Activated T-helper 1 cell treated with anti-CD3 and anti-CD28 coated beads, Interleukin-12 subunit alpha, Interleukin-12 subunit beta, Interleukin-2, Interleukin-4 antibody, amounts not matched to agents 30 ng/mL and 10 ng/mL and 1 ng/mL, durations not matched to agents 14 hours and 24 hours and 36 hours (primary cell): ENCODE results near the gene NFATC4. TPM values are rescaled to one million over a fixed set of nuclear protein-coding genes. Genes with fewer than 3 reads are reported as not detected.

Source experiments
- DNase-seq: peaks from one replicate; pipeline ENCODE4 v3.0.0; 2021; ENCODE audit warnings: low spot score
- H3K27ac Mint-ChIP-seq: one replicate; pipeline ENCODE4 v1.8.0; 2021; ENCODE audit warnings: mild to moderate bottlenecking, mixed read lengths
- H3K27me3 Mint-ChIP-seq: one replicate; pipeline ENCODE4 v1.8.0; 2022; ENCODE audit warnings: mild to moderate bottlenecking, moderate library complexity, mixed read lengths; ENCODE audit not compliant: insufficient read depth
- H3K36me3 Mint-ChIP-seq: one replicate; pipeline ENCODE4 v1.8.0; 2021; ENCODE audit warnings: low read depth, mixed read lengths
- H3K4me1 Mint-ChIP-seq: one replicate; pipeline ENCODE4 v1.8.0; 2021; ENCODE audit warnings: low read depth, mixed read lengths
- H3K4me3 Mint-ChIP-seq: one replicate; pipeline ENCODE4 v1.8.0; 2021; ENCODE audit warnings: mild to moderate bottlenecking, moderate library complexity, mixed read lengths
- H3K9me3 Mint-ChIP-seq: one replicate; pipeline ENCODE4 v1.8.0; 2021; ENCODE audit warnings: mixed read lengths
- intact Hi-C: fragments of 100-400 bp; cut with micrococcal nuclease; formaldehyde crosslinking; loops from one replicate; pipeline ENCODE4 v1.15.1; 2024
- total RNA-seq: library from RNA; stranded (reverse); gene quantifications from 2 replicates; pipeline ENCODE4 v1.2.3, GENCODE V29; 2022

Gene NFATC4
- total RNA-seq, 1 donor from 2014 or later, result not detected

DNA sequence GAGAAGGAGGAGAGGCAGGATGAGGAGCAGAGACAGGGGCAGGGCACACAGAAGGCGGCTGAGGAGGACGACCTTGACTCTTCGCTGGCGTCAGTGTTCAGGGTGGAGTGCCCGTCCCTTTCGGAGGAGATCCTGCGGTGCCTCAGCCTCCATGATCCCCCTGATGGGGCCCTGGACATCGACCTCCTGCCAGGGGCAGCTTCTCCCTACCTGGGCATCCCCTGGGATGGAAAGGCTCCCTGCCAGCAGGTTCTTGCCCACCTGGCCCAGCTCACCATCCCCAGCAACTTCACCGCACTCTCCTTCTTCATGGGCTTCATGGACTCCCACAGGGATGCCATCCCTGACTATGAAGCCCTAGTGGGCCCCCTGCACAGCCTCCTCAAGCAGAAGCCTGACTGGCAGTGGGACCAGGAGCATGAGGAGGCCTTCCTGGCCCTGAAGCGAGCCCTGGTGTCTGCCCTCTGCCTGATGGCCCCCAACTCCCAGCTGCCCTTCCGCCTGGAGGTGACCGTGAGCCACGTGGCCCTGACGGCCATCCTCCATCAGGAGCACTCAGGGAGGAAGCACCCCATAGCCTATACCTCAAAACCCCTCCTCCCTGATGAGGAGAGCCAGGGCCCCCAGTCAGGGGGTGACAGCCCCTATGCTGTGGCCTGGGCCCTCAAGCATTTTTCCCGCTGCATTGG, 46.9 kb downstream of the NFATC4 start:
- Mint-ChIP-seq H3K9me3 (no peaks in the 10 kb centered on the region), H3K36me3 (no peaks in the 10 kb centered on the region), H3K4me1 (no peaks in the 10 kb centered on the region), H3K4me3 (no peak overlapping the region), H3K27ac (no peak overlapping the region), H3K27me3 (peaks cover 4% of the 10 kb centered on the region)
- intact Hi-C loops, result no loop called here
- DNase-seq, result no peak

DNA sequence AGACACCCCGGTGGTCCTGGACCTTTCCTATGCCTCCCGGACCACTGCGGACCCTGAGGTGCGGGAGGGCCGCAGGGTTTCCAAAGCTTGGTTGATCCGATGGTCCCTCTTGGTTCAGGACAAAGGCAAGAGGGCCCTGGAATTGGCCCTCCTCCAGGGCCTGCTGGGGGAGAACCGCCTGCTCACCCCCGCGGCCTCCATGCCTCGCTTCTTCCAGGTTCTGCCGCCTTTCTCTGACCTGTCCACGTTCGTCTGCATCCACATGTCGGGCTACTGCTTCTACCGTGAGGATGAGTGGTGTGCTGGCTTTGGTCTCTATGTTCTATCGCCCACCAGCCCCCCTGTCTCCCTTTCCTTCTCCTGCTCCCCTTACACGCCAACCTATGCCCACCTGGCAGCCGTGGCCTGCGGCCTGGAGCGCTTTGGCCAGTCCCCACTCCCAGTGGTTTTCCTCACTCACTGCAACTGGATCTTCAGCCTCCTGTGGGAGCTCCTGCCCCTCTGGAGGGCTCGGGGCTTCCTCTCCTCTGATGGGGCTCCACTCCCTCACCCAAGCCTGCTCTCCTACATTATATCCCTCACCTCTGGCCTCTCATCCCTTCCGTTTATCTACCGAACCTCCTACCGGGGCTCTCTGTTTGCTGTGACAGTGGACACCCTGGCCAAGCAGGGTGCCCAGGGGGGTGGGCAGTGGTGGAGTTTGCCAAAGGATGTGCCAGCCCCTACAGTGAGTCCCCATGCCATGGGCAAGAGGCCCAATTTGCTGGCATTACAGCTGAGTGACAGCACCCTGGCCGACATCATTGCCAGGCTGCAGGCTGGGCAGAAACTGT, 47.7 kb downstream of the NFATC4 start:
- Mint-ChIP-seq H3K4me1 (no peaks in the 10 kb centered on the region), H3K27ac (no peak overlapping the region), H3K36me3 (no peaks in the 10 kb centered on the region), H3K4me3 (no peak overlapping the region), H3K27me3 (peaks cover 6% of the 10 kb centered on the region), H3K9me3 (no peaks in the 10 kb centered on the region)
- DNase-seq, result no peak
- intact Hi-C loops, result no loop called here

DNA sequence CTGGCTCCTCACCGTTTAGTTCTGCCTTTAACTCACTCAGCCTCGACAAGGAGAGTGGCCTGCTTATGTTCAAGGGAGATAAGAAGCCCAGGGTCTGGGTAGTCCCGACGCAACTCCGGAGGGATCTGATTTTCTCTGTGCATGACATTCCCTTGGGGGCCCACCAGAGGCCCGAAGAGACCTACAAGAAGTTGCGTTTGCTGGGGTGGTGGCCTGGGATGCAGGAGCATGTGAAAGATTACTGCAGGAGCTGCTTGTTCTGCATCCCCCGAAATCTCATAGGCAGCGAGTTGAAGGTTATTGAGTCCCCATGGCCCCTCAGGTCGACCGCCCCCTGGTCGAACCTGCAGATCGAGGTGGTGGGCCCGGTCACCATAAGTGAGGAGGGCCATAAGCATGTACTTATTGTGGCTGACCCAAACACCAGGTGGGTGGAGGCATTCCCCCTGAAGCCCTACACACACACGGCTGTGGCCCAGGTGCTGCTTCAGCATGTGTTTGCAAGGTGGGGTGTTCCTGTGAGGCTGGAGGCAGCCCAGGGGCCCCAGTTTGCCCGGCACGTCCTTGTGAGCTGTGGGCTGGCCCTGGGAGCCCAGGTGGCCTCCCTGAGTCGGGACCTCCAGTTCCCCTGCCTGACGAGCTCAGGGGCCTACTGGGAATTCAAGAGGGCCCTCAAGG, 48.4 kb downstream of the NFATC4 start:
- no peak overlapping the region for H3K27ac Mint-ChIP-seq
- H3K4me1 Mint-ChIP-seq, result no peaks in the 10 kb centered on the region
- no peak overlapping the region for H3K4me3 Mint-ChIP-seq
- intact Hi-C loops, result no loop called here
- no peak for DNase-seq
- peaks cover 6% of the 10 kb centered on the region for H3K27me3 Mint-ChIP-seq
- H3K36me3 Mint-ChIP-seq, result no peaks in the 10 kb centered on the region
- H3K9me3 Mint-ChIP-seq, result no peaks in the 10 kb centered on the region

DNA sequence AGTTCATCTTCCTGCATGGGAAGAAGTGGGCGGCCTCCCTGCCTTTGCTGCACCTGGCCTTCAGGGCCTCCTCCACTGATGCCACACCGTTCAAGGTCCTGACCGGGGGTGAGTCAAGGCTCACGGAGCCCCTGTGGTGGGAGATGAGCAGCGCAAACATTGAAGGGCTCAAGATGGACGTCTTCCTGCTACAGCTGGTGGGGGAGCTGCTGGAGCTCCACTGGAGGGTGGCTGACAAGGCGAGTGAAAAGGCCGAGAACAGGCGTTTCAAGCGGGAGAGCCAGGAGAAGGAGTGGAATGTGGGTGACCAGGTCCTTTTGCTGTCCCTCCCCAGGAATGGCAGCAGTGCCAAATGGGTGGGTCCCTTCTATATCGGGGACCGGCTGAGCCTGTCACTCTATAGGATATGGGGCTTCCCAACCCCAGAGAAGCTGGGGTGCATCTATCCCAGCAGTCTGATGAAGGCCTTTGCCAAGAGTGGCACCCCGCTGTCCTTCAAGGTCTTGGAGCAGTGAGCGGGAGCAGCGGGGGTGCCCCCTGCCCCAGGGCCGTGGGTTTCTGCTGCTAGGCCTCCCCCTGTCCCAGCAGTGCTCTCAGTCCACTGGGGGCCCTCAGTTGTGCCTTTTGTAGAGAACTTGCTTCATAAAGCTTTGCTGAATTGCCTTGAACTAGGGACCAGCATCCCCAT, 49.1 kb downstream of the NFATC4 start:
- H3K27me3 Mint-ChIP-seq, result peaks cover 6% of the 10 kb centered on the region
- intact Hi-C loops, result no loop called here
- H3K27ac Mint-ChIP-seq, result no peak overlapping the region
- H3K4me3 Mint-ChIP-seq, result no peak overlapping the region
- no peaks in the 10 kb centered on the region for H3K9me3 Mint-ChIP-seq
- no peaks in the 10 kb centered on the region for H3K4me1 Mint-ChIP-seq
- H3K36me3 Mint-ChIP-seq, result no peaks in the 10 kb centered on the region
- DNase-seq, result no peak

DNA sequence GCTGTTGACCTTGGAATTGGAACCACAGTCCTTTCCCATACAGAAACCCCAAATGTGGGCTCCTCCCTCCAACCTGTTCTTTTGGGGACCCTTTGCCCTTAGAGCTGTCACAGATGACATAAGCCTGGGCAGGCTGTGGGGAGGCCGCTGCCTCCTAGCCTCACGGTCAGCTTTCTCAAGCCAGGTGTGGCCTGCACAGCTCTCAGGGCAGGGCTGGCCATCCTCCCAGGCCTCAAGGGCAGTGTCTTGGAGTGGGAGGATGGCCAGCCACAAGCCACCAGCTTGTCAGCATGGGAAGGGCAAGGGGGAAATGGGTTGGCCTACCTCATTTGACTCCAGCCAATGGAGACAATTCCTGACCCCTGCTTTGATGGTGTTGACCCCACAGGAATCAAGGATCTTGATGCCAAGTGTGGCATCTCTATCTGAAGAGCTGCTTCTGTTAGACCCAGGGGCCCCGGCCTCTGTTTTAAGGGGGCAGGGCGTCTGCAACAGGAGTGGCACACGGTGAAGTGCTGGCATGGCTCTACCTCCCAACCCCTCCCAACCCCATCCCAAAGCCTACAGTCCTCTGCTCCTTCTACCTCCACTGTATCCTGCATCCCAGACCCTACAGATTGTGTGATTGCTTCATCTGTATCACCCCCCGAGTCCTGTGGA, 50.0 kb downstream of the NFATC4 start:
- H3K27ac Mint-ChIP-seq, result no peak overlapping the region
- H3K9me3 Mint-ChIP-seq, result no peaks in the 10 kb centered on the region
- no peaks in the 10 kb centered on the region for H3K36me3 Mint-ChIP-seq
- intact Hi-C loops, result no loop called here
- peaks cover 6% of the 10 kb centered on the region for H3K27me3 Mint-ChIP-seq
- no peak for DNase-seq
- no peaks in the 10 kb centered on the region for H3K4me1 Mint-ChIP-seq
- H3K4me3 Mint-ChIP-seq, result no peak overlapping the region

DNA sequence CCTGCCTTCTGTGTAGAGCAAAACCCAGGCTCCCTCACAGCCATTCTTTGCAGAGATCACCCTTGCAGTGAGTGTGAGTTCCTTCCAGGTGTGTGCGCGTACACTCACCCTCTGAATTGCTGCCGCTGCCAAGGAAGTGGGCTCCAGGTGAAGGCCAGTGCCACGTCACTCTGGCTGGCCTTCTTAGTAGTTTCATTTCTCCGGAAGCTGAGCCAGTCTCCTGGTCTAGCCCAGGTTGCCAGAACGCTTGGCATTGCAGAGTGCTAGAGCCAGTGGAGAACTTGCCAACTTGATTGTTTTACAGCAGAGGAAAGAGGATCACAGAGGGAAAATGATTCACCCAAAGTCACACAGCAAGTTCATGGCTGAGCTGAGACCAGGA, 50.5 kb downstream of the NFATC4 start:
- Mint-ChIP-seq H3K27me3 (peaks cover 6% of the 10 kb centered on the region), H3K4me3 (no peak overlapping the region), H3K4me1 (no peaks in the 10 kb centered on the region), H3K27ac (no peak overlapping the region), H3K36me3 (no peaks in the 10 kb centered on the region), H3K9me3 (no peaks in the 10 kb centered on the region)
- no peak for DNase-seq
- intact Hi-C loops, result no loop called here

DNA sequence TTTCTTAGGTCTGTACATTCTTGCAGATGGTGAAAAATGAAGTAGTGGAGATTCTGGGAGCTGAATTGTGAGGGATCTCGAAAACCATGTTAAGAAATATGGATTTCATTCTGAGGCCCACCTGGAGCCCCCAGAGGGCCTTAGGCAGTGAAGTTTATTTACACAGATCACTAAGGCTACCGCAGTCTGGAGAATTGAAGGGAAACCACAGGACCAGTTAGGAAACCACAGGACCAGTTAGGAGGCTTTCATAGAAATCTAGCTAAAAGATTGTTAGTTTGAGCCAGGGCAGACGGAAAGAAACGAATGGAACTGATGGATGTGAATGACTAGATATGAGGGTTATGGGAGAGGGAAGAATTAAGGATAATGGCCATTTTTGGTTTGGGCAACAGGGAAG, 54.3 kb downstream of the NFATC4 start:
- H3K27ac Mint-ChIP-seq, result no peak overlapping the region
- H3K4me1 Mint-ChIP-seq, result peaks cover 23% of the 10 kb centered on the region
- intact Hi-C loops, result no loop called here
- DNase-seq, result no peak
- H3K4me3 Mint-ChIP-seq, result no peak overlapping the region
- H3K9me3 Mint-ChIP-seq, result no peaks in the 10 kb centered on the region
- peaks cover 2% of the 10 kb centered on the region for H3K36me3 Mint-ChIP-seq
- H3K27me3 Mint-ChIP-seq, result peaks cover 6% of the 10 kb centered on the region

DNA sequence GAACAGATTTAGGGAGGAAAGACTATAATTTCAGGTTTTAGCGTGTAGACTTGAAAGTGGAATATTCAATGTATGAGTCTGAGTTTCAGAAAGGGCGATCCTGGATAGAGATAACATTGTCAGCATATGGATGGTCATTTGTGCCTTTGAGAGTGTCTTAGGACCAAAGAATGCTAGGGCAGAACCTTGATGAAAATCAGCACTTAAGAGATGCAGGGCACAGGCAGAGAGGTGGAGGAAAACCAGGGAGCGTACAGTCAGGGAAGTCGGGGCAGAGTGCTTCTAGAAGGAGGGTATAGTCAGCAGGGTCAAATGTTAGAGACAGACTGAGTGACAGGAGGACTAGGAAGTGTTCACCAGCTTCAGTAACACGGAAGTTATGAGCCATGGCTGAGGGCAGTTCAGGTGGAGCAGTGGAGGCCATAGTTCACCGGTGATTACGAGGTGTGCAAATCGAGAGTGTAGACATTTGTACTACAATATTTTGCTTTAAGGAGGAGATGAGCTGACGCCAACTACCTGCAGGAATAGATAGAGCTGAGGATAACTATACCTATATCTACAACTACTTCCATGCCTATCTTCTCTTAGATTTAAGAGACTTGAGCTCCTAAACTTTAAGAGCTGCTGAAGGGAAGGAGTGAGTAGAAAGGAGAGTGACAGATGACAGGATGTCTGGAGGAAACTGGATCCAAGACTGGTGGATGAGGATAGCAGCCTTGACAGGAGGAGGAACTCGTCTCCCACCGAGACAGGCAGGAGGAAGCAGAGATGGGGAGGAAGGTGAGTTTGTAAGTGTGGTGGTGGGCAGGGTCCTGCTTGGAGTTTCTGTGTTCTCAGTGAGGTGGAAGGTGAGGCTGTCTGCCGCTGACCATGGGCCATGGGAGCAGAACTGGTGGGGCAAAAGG, 55.0 kb downstream of the NFATC4 start:
- H3K27me3 Mint-ChIP-seq, result peaks cover 6% of the 10 kb centered on the region
- H3K4me1 Mint-ChIP-seq, result peaks cover 23% of the 10 kb centered on the region
- H3K4me3 Mint-ChIP-seq, result no peak overlapping the region
- no peak for DNase-seq
- intact Hi-C loops, result no loop called here
- no peaks in the 10 kb centered on the region for H3K9me3 Mint-ChIP-seq
- H3K27ac Mint-ChIP-seq, result no peak overlapping the region
- peaks cover 2% of the 10 kb centered on the region for H3K36me3 Mint-ChIP-seq

DNA sequence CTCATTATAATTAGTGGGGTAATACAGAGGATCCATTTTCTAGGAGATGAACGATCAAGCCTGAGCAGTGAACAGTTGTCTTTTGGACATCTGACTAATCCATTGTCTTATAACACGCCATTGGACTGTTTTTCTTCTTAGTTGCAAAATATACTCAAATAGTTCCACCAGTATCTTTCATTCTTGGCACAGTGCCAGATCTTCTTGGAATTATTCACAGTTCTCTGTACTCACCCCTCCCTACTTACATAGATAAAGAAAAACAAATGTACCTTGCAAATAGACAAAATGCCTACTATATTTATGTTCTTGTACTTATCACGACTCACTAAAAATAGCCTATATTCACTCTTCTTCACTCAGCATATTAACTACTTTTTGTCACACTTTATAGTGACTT, 57.7 kb downstream of the NFATC4 start:
- Mint-ChIP-seq H3K36me3 (peaks cover 2% of the 10 kb centered on the region), H3K4me1 (peaks cover 30% of the 10 kb centered on the region), H3K27ac (peak overlapping the region; percentile 7), H3K9me3 (no peaks in the 10 kb centered on the region), H3K4me3 (no peak overlapping the region), H3K27me3 (no peaks in the 10 kb centered on the region)
- intact Hi-C loops, result no loop called here
- DNase-seq, result no peak

DNA sequence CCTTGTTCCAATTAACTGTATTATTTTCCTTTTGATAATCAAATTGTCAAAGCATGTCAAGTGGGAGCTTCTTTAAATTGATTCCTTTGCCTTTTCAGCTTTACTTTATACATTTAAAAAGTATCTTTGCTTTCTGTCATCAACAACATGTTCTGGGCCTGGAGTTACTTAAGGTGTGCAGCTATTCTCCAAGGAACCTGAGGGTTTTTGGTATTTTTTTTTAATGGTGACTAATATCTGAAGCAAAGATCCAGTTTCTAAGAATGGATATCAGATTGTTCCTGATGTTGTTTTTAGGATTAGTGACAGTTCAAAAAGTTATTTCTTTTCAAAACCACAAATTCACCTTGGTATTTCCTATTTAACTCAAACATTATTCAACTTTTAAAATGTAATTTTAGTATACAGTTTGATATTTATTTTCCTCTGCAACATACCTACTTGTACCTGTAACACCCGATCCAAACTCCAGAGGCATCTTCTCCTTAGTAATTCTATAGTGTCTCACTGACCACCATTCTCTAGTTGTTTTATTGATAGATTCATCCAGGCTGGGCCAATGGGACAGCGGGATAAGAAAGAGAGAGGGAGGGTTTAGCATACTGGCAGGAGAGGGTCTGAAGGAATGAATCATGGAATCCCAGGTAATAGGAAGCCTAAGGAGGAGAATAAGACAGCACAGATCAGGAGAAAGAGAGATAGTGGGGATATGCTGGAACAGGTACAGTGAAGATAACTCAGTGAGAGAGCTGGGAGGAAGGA, 58.3 kb downstream of the NFATC4 start:
- Mint-ChIP-seq H3K27ac (peak overlapping the region; percentile 76), H3K4me3 (peak overlapping the region; percentile 34), H3K27me3 (no peaks in the 10 kb centered on the region), H3K4me1 (peaks cover 35% of the 10 kb centered on the region), H3K9me3 (no peaks in the 10 kb centered on the region), H3K36me3 (peaks cover 2% of the 10 kb centered on the region)
- no peak for DNase-seq
- intact Hi-C loops, result no loop called here

DNA sequence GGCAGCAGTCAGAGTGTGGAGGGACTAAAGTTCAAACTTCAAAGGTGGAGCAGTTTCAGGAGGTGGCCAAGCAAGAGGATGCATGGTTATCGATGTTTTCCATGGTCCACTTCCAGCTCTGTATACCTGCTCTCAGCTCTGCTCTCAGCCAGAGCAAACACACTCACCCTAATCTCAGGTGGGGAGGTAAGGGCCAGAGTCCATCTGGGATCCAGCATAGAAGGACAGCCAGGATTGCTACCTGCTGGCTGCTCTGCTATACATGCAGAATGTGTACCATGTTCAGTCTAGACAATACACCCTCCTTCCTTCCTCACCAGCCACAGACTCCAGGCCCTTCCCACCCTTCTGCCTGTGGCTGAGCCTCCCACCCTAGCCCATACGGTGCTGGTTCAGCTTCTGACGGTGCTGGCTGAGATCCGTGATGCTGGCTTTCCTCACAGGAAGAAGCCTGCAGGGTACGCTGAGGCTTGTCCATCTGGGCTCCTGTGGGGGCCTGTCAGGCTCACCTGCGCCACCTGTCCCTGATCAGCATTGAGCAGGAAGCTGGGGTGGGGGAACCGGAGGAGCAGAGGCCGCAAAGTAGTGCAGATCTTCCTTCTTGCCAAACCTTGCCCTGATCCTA, 59.0 kb downstream of the NFATC4 start:
- H3K27ac Mint-ChIP-seq, result peak overlapping the region; percentile 76
- no peaks in the 10 kb centered on the region for H3K9me3 Mint-ChIP-seq
- intact Hi-C loops, result no loop called here
- DNase-seq, result no peak
- peak overlapping the region; percentile 34 for H3K4me3 Mint-ChIP-seq
- peaks cover 6% of the 10 kb centered on the region for H3K36me3 Mint-ChIP-seq
- peaks cover 42% of the 10 kb centered on the region for H3K4me1 Mint-ChIP-seq
- no peaks in the 10 kb centered on the region for H3K27me3 Mint-ChIP-seq
